Tibial artery (tissue), 4 donors: Measurements from ENCODE around the gene TSTD1.
"Not testable (repeated sequence)": the region's sequence is repeated elsewhere in the genome, so short reads cannot be mapped to it uniquely, and the experiment has no call there.

Source experiments
- DNase-seq, 2 donors: peaks; one replicate each; pipeline ENCODE4 v3.0.0-alpha.2; 2019
- H3K27ac ChIP-seq, 2 donors: fragments of 200-600 bp; sonication (generic) in 1 of 2; 1 replicate in 1 of 2; 2 replicates in 1 of 2; pipeline ENCODE4 v1.5.1; 2018 to 2019; ENCODE audit warnings: mild to moderate bottlenecking in 1 of 2
- H3K27me3 ChIP-seq, 2 donors: fragments of 200-600 bp; sonication (generic) in 1 of 2; one replicate each; pipeline versions ENCODE4 v1.5.1 to v1.6.0; 2016 to 2019
- H3K36me3 ChIP-seq, 3 donors: fragments of 200-600 bp; sonication (generic) in 2 of 3; one replicate each; pipeline ENCODE4 v1.5.1; 2016 to 2019; ENCODE audit warnings: mild to moderate bottlenecking in 2 of 3
- H3K4me1 ChIP-seq, 4 donors: fragments of 200-600 bp; sonication (generic) in 2 of 4; 1 replicate in 3 of 4; 2 replicates in 1 of 4; pipeline ENCODE4 v1.5.1; 2016 to 2019
- H3K4me3 ChIP-seq, 2 donors: fragments of 200-600 bp; sonication (generic) in 1 of 2; 1 replicate in 1 of 2; 2 replicates in 1 of 2; pipeline ENCODE4 v1.5.1; 2018 to 2019; ENCODE audit warnings: mild to moderate bottlenecking in 2 of 2
- H3K9me3 ChIP-seq, 3 donors: fragments of 200-600 bp; sonication (generic) in 1 of 3; one replicate each; pipeline ENCODE4 v1.5.1; 2016 to 2019
- CTCF ChIP-seq, 2 experiments: fragments of 200-600 bp in 1 of 2; fragments of 450-650 bp in 1 of 2; IDR thresholded peaks; one replicate each; pipeline ENCODE4 v1.5.1; 2017 to 2019; ENCODE audit warnings: antibody characterized with exemption in 2 of 2, mild to moderate bottlenecking in 1 of 2, moderate library complexity in 1 of 2
- intact Hi-C: fragments of 100-400 bp; cut with DNase I; formaldehyde crosslinking; loops from one replicate; pipeline ENCODE4 v1.15.0; 2023; ENCODE audit warnings: low total_unique reads

The TSTD1 gene

GRCh38 chr1:161066694-161067093, 27.9 kb upstream of the TSTD1 start:
- peaks cover 0 to 21% of the 10 kb centered on the region in 2 donors for H3K27me3 ChIP-seq
- no peaks in the 10 kb centered on the region for H3K36me3 ChIP-seq
- no peaks in the 10 kb centered on the region for H3K9me3 ChIP-seq
- intact Hi-C loops = no loop called here
- no peaks in the 10 kb centered on the region for H3K4me1 ChIP-seq
- H3K27ac ChIP-seq = no peak overlapping the region
- TF ChIP-seq CTCF (IDR thresholded peaks at IDR 0.05) = no peak
- DNase-seq = no peak
- no peak overlapping the region for H3K4me3 ChIP-seq

DNA sequence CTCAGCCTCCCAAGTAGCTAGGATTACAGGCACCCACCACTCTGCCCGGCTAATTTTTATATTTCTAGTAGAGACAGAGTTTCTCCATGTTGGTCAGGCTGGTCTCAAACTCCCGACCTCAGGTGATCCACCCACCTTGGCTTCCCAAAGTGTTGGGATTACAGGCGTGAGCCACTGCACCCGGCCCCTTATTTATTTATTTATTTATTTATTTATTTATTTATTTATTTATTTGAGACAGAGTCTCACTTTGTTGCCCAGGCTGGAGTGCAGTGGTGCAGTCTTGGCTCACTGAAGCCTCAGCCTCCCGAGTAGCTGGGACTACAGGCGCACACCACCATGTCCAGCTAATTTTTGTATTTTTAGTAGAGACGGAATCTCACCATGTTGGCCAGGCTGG, 26.9 kb upstream of the TSTD1 start:
- intact Hi-C loops, H3K27ac ChIP-seq, DNase-seq, H3K36me3 ChIP-seq, H3K4me3 ChIP-seq, H3K9me3 ChIP-seq, H3K4me1 ChIP-seq: not testable (repeated sequence)
- H3K27me3 ChIP-seq = peaks cover 0 to 21% of the 10 kb centered on the region in 2 donors

DNA sequence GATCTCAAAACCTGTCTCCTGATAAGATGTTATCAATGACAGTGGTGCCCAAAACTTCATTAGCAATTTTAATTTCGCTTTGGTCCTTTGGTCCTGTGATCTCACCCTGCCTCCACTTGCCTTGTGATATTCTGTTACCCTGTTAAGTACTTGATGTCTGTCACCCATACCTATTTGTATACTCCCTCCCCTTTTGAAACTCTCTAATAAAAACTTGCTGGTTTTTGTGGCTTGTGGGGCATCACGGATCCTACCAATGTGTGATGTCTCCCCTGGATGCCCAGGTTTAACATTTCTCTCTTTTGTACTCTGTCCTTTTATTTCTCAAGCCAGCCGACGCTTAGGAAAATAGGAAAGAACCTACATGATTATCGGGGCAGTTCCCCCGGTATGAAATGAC, 25.2 kb upstream of the TSTD1 start:
- H3K9me3 ChIP-seq, H3K4me1 ChIP-seq, DNase-seq, H3K36me3 ChIP-seq, H3K4me3 ChIP-seq, intact Hi-C loops, H3K27ac ChIP-seq: not testable (repeated sequence)
- H3K27me3 ChIP-seq = peaks cover 0 to 15% of the 10 kb centered on the region in 2 donors

DNA sequence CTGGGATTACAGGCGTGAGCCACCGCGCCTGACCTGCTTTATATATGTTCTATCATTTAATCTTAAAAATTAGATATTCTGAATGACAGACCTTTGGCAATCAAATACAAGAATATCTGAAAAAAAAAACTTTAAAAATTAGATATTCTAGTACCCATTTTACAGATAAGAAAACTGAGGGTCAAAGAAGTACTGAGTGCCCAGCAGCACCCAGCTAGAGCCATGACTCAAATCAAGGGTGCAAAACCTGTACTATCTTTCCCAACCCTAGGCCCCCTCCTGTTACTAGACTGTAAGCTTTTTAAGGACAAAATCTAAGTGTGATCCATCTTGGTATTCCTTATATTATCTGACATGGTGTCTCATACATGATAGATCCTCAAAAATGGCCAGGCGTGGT, 22.7 kb upstream of the TSTD1 start:
- Histone ChIP-seq H3K27ac (no peak overlapping the region), H3K9me3 (no peaks in the 10 kb centered on the region), H3K4me1 (no peaks in the 10 kb centered on the region), H3K4me3 (no peak overlapping the region), H3K27me3 (peaks cover 0 to 29% of the 10 kb centered on the region in 2 donors), H3K36me3 (no peaks in the 10 kb centered on the region)
- DNase-seq = no peak
- intact Hi-C loops = no loop called here
- no peak for TF ChIP-seq CTCF (IDR thresholded peaks at IDR 0.05)

DNA sequence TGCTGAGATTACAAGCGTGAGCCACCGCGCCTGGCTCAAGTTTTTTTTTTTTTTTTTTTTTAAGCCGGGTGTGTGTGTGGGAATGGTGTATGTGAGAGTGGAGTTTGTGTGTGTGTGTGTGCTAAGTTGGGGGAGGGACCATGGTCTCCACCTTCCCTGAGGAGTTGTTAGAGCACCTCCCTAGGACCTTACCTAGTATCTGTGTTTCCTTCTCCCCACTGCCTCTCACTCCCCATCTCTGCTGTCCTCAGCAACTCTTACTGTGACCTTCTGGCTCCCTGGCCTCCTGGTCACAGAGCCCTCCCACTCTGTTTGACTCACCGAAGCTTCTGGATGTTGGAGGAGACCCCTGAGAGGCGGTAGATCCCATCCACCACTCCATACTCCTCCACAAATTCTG, 20.5 kb upstream of the TSTD1 start:
- no peaks in the 10 kb centered on the region for H3K9me3 ChIP-seq
- no peak for DNase-seq
- H3K4me3 ChIP-seq = no peak overlapping the region
- intact Hi-C loops = no loop called here
- H3K27ac ChIP-seq = no peak overlapping the region
- TF ChIP-seq CTCF (IDR thresholded peaks at IDR 0.05) = no peak
- no peaks in the 10 kb centered on the region for H3K4me1 ChIP-seq
- peaks cover 0 to 27% of the 10 kb centered on the region in 2 donors for H3K27me3 ChIP-seq
- no peaks in the 10 kb centered on the region for H3K36me3 ChIP-seq

- Histone ChIP-seq H3K4me3 (no peak overlapping the region), H3K27me3 (peaks cover 0 to 25% of the 10 kb centered on the region in 2 donors), H3K9me3 (no peaks in the 10 kb centered on the region), H3K27ac (no peak overlapping the region), H3K4me1 (no peaks in the 10 kb centered on the region), H3K36me3 (no peaks in the 10 kb centered on the region)
- no peak for DNase-seq
- TF ChIP-seq CTCF (IDR thresholded peaks at IDR 0.05) = no peak
- intact Hi-C loops = no loop called here
These were observed 16.0 kb upstream of the TSTD1 start for GRCh38 chr1:161054805-161055204.

GRCh38 chr1:161054232-161054631, 15.5 kb upstream of the TSTD1 start:
- no peak overlapping the region for H3K4me3 ChIP-seq
- no peaks in the 10 kb centered on the region for H3K36me3 ChIP-seq
- no peaks in the 10 kb centered on the region for H3K4me1 ChIP-seq
- DNase-seq = no peak
- TF ChIP-seq CTCF (IDR thresholded peaks at IDR 0.05) = no peak
- H3K27ac ChIP-seq = no peak overlapping the region
- H3K9me3 ChIP-seq = no peaks in the 10 kb centered on the region
- H3K27me3 ChIP-seq = peaks cover 0 to 25% of the 10 kb centered on the region in 2 donors
- intact Hi-C loops = no loop called here
